ENCODE measurements around the gene METTL24.

- no peak for TF ChIP-seq CTCF (IDR thresholded peaks at IDR 0.05)
- no peak for TF ChIP-seq POLR2A (IDR thresholded peaks at IDR 0.05)
These were observed 4.0 kb downstream of the METTL24 start for GRCh38 chr6:110354153-110354552.

All from prostate gland (tissue), 2 donors.